GM12801 (cell line): ENCODE data around the gene FAT4.

Source experiments
- CTCF ChIP-seq: IDR thresholded peaks from one replicate; pipeline ENCODE4 v1.5.1; 2011; ENCODE audit warnings: control low read depth; ENCODE audit not compliant: insufficient read length; ENCODE audit errors: extremely low read depth

FAT4 gene

GRCh38 chr4:125338814-125339213, 24.1 kb downstream of the FAT4 start:
- no peak for TF ChIP-seq CTCF

GRCh38 chr4:125344198-125344597, 29.4 kb downstream of the FAT4 start:
- TF ChIP-seq CTCF = no peak

GRCh38 chr4:125346616-125347015, 31.9 kb downstream of the FAT4 start:
- TF ChIP-seq CTCF = no peak

- TF ChIP-seq CTCF = no peak
These were observed 35.8 kb downstream of the FAT4 start for GRCh38 chr4:125350470-125351135.

GRCh38 chr4:125352521-125352920, 37.8 kb downstream of the FAT4 start:
- no peak for TF ChIP-seq CTCF

- TF ChIP-seq CTCF = no peak
These were observed 38.4 kb downstream of the FAT4 start for GRCh38 chr4:125353131-125353530.

GRCh38 chr4:125355791-125356190, 41.0 kb downstream of the FAT4 start:
- no peak for TF ChIP-seq CTCF
